Ishikawa (cell line): ENCODE data around the gene CNTN2.

Experiments
- CEBPB ChIP-seq: IDR thresholded peaks from 2 replicates; pipeline ENCODE4 v1.6.1; 2012
- CREB1 ChIP-seq: IDR thresholded peaks from 2 replicates; pipeline ENCODE4 v1.6.1; 2012; ENCODE audit warnings: low read depth
- NFIC ChIP-seq: IDR thresholded peaks from 2 replicates; pipeline ENCODE4 v1.6.1; 2012
- RAD21 ChIP-seq: IDR thresholded peaks from 2 replicates; pipeline ENCODE4 v1.6.1; 2012; ENCODE audit warnings: low read depth
- YY1 ChIP-seq: IDR thresholded peaks from 2 replicates; pipeline ENCODE4 v1.6.1; 2012; ENCODE audit warnings: low read depth

- TF ChIP-seq CEBPB, result no peak
- TF ChIP-seq CREB1, result no peak
- TF ChIP-seq NFIC, result no peak
- TF ChIP-seq YY1, result no peak
- no peak for TF ChIP-seq RAD21
Measured at GRCh38 chr1:205076245-205076761, 33.3 kb downstream of the CNTN2 start.
